HL-60 (cell line): Measurements from ENCODE around the gene TSPOAP1.

Source experiments
- CTCF ChIP-seq: IDR thresholded peaks from one replicate; pipeline ENCODE4 v1.5.1; 2011; ENCODE audit warnings: low read length, control low read depth, inconsistent platforms; ENCODE audit not compliant: insufficient read depth
- GABPA ChIP-seq: IDR thresholded peaks from 2 replicates; pipeline ENCODE4 v1.6.1; 2012; ENCODE audit warnings: low read depth
- POLR2AphosphoS5 ChIP-seq: IDR thresholded peaks from 2 replicates; pipeline ENCODE4 v1.6.1; 2012; ENCODE audit warnings: low read depth
- SPI1 ChIP-seq: IDR thresholded peaks from 2 replicates; pipeline ENCODE4 v1.6.1; 2012; ENCODE audit warnings: low read depth, mild to moderate bottlenecking, borderline replicate concordance

GRCh38 chr17:58329035-58329809, 627 bp upstream of the TSPOAP1 start:
- TF ChIP-seq POLR2AphosphoS5 (peak; percentile 100), CTCF (peak; percentile 48), GABPA (no peak; the same call in 1 of the 2 replicates), SPI1 (peak; percentile 89)
